Activated naive CD8-positive, alpha-beta T cell treated with anti-CD3 and anti-CD28 coated beads, Interleukin-2, amount 50 U/mL, for 24 hours (primary cell): ENCODE data around the gene DHDH.
A peak's percentile ranks its signal among the peaks of the same experiment; 100 is the strongest.
"Not testable (repeated sequence)": the region's sequence is repeated elsewhere in the genome, so short reads cannot be mapped to it uniquely, and the experiment has no call there.

Experiments used
- ATAC-seq: fragments of 150-1000 bp; cut with Tn5 transposase; one replicate; pipeline ENCODE4 v1.10.0; 2021
- DNase-seq: peaks from one replicate; pipeline ENCODE4 v3.0.0; 2021
- H3K27ac Mint-ChIP-seq: one replicate; pipeline ENCODE4 v1.8.0; 2021; ENCODE audit warnings: mild to moderate bottlenecking, mixed read lengths
- H3K27me3 Mint-ChIP-seq: one replicate; pipeline ENCODE4 v1.8.0; 2021; ENCODE audit warnings: mixed read lengths
- H3K36me3 Mint-ChIP-seq: one replicate; pipeline ENCODE4 v1.8.0; 2021; ENCODE audit warnings: low read depth, mixed read lengths
- H3K4me1 Mint-ChIP-seq: one replicate; pipeline ENCODE4 v1.8.0; 2021; ENCODE audit warnings: mixed read lengths
- H3K4me3 Mint-ChIP-seq: one replicate; pipeline ENCODE4 v1.8.0; 2021; ENCODE audit warnings: mild to moderate bottlenecking, moderate library complexity, mixed read lengths
- H3K9me3 Mint-ChIP-seq: one replicate; pipeline ENCODE4 v1.8.0; 2021; ENCODE audit warnings: mixed read lengths

DHDH gene

GRCh38 chr19:48925890-48926289 is 7.6 kb upstream of the DHDH start:
- H3K4me3 Mint-ChIP-seq, H3K4me1 Mint-ChIP-seq, DNase-seq, H3K9me3 Mint-ChIP-seq, H3K27me3 Mint-ChIP-seq, H3K27ac Mint-ChIP-seq, H3K36me3 Mint-ChIP-seq, ATAC-seq: not testable (repeated sequence)

- DNase-seq (peak; percentile 8), ATAC-seq (peak; percentile 50)
- peaks cover 3% of the 10 kb centered on the region for H3K36me3 Mint-ChIP-seq
- no peak overlapping the region for H3K27ac Mint-ChIP-seq
- peak overlapping the region; percentile 18 for H3K4me3 Mint-ChIP-seq
- H3K9me3 Mint-ChIP-seq: no peaks in the 10 kb centered on the region
- H3K27me3 Mint-ChIP-seq: no peaks in the 10 kb centered on the region
- peaks cover 7% of the 10 kb centered on the region for H3K4me1 Mint-ChIP-seq
Observed at GRCh38 chr19:48926909-48927308, 6.6 kb upstream of the DHDH start.

- not testable (repeated sequence) for DNase-seq
Observed at GRCh38 chr19:48927692-48928091, 5.8 kb upstream of the DHDH start.

GRCh38 chr19:48928164-48929025 is 5.1 kb upstream of the DHDH start:
- ATAC-seq: no peak
- peaks cover 10% of the 10 kb centered on the region for H3K4me1 Mint-ChIP-seq
- no peak for DNase-seq
- peaks cover 3% of the 10 kb centered on the region for H3K27me3 Mint-ChIP-seq
- no peak overlapping the region for H3K27ac Mint-ChIP-seq
- no peak overlapping the region for H3K4me3 Mint-ChIP-seq
- no peaks in the 10 kb centered on the region for H3K9me3 Mint-ChIP-seq
- no peaks in the 10 kb centered on the region for H3K36me3 Mint-ChIP-seq

More at GRCh38 chr19:48927692-48928091, 5.8 kb upstream of the DHDH start:
- H3K27ac Mint-ChIP-seq, H3K27me3 Mint-ChIP-seq, H3K4me1 Mint-ChIP-seq, H3K36me3 Mint-ChIP-seq, H3K4me3 Mint-ChIP-seq, ATAC-seq, H3K9me3 Mint-ChIP-seq: not testable (repeated sequence)

GRCh38 chr19:48934837-48935236 is 1.3 kb downstream of the DHDH start:
- ATAC-seq (no peak), DNase-seq (no peak)
- H3K4me3 Mint-ChIP-seq: no peak overlapping the region
- no peak overlapping the region for H3K27ac Mint-ChIP-seq
- peaks cover 14% of the 10 kb centered on the region for H3K4me1 Mint-ChIP-seq
- H3K9me3 Mint-ChIP-seq: no peaks in the 10 kb centered on the region
- no peaks in the 10 kb centered on the region for H3K36me3 Mint-ChIP-seq
- peaks cover 3% of the 10 kb centered on the region for H3K27me3 Mint-ChIP-seq

GRCh38 chr19:48935864-48936263 is 2.4 kb downstream of the DHDH start:
- Mint-ChIP-seq H3K4me3 (no peak overlapping the region), H3K27ac (no peak overlapping the region), H3K4me1 (peaks cover 14% of the 10 kb centered on the region), H3K9me3 (no peaks in the 10 kb centered on the region), H3K27me3 (peaks cover 3% of the 10 kb centered on the region), H3K36me3 (no peaks in the 10 kb centered on the region)
- no peak for DNase-seq
- ATAC-seq: no peak

- ATAC-seq (no peak), DNase-seq (no peak)
- peaks cover 4% of the 10 kb centered on the region for H3K36me3 Mint-ChIP-seq
- no peaks in the 10 kb centered on the region for H3K9me3 Mint-ChIP-seq
- H3K27ac Mint-ChIP-seq: no peak overlapping the region
- no peak overlapping the region for H3K4me3 Mint-ChIP-seq
- peaks cover 1% of the 10 kb centered on the region for H3K27me3 Mint-ChIP-seq
- peaks cover 12% of the 10 kb centered on the region for H3K4me1 Mint-ChIP-seq
Observed at GRCh38 chr19:48938256-48938655, 4.8 kb downstream of the DHDH start.

GRCh38 chr19:48940902-48941301 is 7.4 kb downstream of the DHDH start:
- no peaks in the 10 kb centered on the region for H3K27me3 Mint-ChIP-seq
- no peaks in the 10 kb centered on the region for H3K4me1 Mint-ChIP-seq
- no peak overlapping the region for H3K4me3 Mint-ChIP-seq
- no peaks in the 10 kb centered on the region for H3K9me3 Mint-ChIP-seq
- peaks cover 4% of the 10 kb centered on the region for H3K36me3 Mint-ChIP-seq
- ATAC-seq (no peak), DNase-seq (no peak)
- no peak overlapping the region for H3K27ac Mint-ChIP-seq

GRCh38 chr19:48943081-48943480 is 9.6 kb downstream of the DHDH start:
- DNase-seq (no peak), ATAC-seq (no peak)
- no peaks in the 10 kb centered on the region for H3K27me3 Mint-ChIP-seq
- no peak overlapping the region for H3K4me3 Mint-ChIP-seq
- no peaks in the 10 kb centered on the region for H3K4me1 Mint-ChIP-seq
- H3K9me3 Mint-ChIP-seq: no peaks in the 10 kb centered on the region
- H3K27ac Mint-ChIP-seq: no peak overlapping the region
- peaks cover 4% of the 10 kb centered on the region for H3K36me3 Mint-ChIP-seq

GRCh38 chr19:48945415-48945814 is 11.9 kb downstream of the DHDH start:
- ATAC-seq (no peak), DNase-seq (no peak)
- Mint-ChIP-seq H3K36me3 (peaks cover 4% of the 10 kb centered on the region), H3K4me3 (no peak overlapping the region), H3K4me1 (no peaks in the 10 kb centered on the region), H3K27ac (no peak overlapping the region), H3K9me3 (no peaks in the 10 kb centered on the region), H3K27me3 (no peaks in the 10 kb centered on the region)

- H3K27ac Mint-ChIP-seq: no peak overlapping the region
- H3K4me1 Mint-ChIP-seq: no peaks in the 10 kb centered on the region
- no peaks in the 10 kb centered on the region for H3K27me3 Mint-ChIP-seq
Observed at GRCh38 chr19:48945817-48946216, 12.3 kb downstream of the DHDH start.

GRCh38 chr19:48946463-48947257 is 13.2 kb downstream of the DHDH start:
- no peaks in the 10 kb centered on the region for H3K36me3 Mint-ChIP-seq
- no peak overlapping the region for H3K4me3 Mint-ChIP-seq
- H3K27me3 Mint-ChIP-seq: no peaks in the 10 kb centered on the region
- DNase-seq: no peak
- H3K4me1 Mint-ChIP-seq: no peaks in the 10 kb centered on the region
- no peak for ATAC-seq
- no peaks in the 10 kb centered on the region for H3K9me3 Mint-ChIP-seq
- no peak overlapping the region for H3K27ac Mint-ChIP-seq

More at GRCh38 chr19:48945817-48946216, 12.3 kb downstream of the DHDH start:
- no peak for DNase-seq
- H3K9me3 Mint-ChIP-seq: no peaks in the 10 kb centered on the region
- peaks cover 4% of the 10 kb centered on the region for H3K36me3 Mint-ChIP-seq
- no peak overlapping the region for H3K4me3 Mint-ChIP-seq
- ATAC-seq: no peak

GRCh38 chr19:48947258-48947542 is 13.7 kb downstream of the DHDH start:
- ATAC-seq (no peak), DNase-seq (no peak)
- Mint-ChIP-seq H3K4me3 (no peak overlapping the region), H3K9me3 (no peaks in the 10 kb centered on the region), H3K27me3 (no peaks in the 10 kb centered on the region), H3K27ac (no peak overlapping the region), H3K4me1 (no peaks in the 10 kb centered on the region), H3K36me3 (no peaks in the 10 kb centered on the region)

- ATAC-seq: no peak
- no peak for DNase-seq
- no peak overlapping the region for H3K27ac Mint-ChIP-seq
Observed at GRCh38 chr19:48950159-48950558, 16.7 kb downstream of the DHDH start.

GRCh38 chr19:48950830-48951519 is 17.5 kb downstream of the DHDH start:
- Mint-ChIP-seq H3K27ac (no peak overlapping the region), H3K27me3 (no peaks in the 10 kb centered on the region)

More at GRCh38 chr19:48950159-48950558, 16.7 kb downstream of the DHDH start:
- Mint-ChIP-seq H3K4me3 (no peak overlapping the region), H3K9me3 (no peaks in the 10 kb centered on the region), H3K4me1 (peaks cover 7% of the 10 kb centered on the region), H3K36me3 (peaks cover 2% of the 10 kb centered on the region), H3K27me3 (no peaks in the 10 kb centered on the region)

More at GRCh38 chr19:48950830-48951519, 17.5 kb downstream of the DHDH start:
- no peak for DNase-seq
- Mint-ChIP-seq H3K36me3 (peaks cover 6% of the 10 kb centered on the region), H3K4me3 (no peak overlapping the region), H3K4me1 (peaks cover 14% of the 10 kb centered on the region), H3K9me3 (no peaks in the 10 kb centered on the region)
- ATAC-seq: no peak
